Fibroblast of villous mesenchyme (primary cell): Measurements from ENCODE around the gene PCDHGA3. TPM values are rescaled to one million over a fixed set of nuclear protein-coding genes. Genes with fewer than 3 reads are reported as not detected.
"Not testable (repeated sequence)": the region's sequence is repeated elsewhere in the genome, so short reads cannot be mapped to it uniquely, and the experiment has no call there.

Source experiments
- DNase-seq: peaks from one replicate; pipeline ENCODE4 v3.0.0-alpha.2; 2010; ENCODE audit warnings: low read depth
- H3K4me3 ChIP-seq: 2 replicates; pipeline ENCODE4 v1.5.1; 2011; ENCODE audit warnings: low read depth, mild to moderate bottlenecking, low read length
- CTCF ChIP-seq: IDR thresholded peaks from 2 replicates; pipeline ENCODE4 v1.5.1; 2012; ENCODE audit warnings: low read depth, mild to moderate bottlenecking, low read length; ENCODE audit not compliant: insufficient read depth
- total RNA-seq: library from RNA; depleted of rRNA; stranded (reverse); fragments of >200 nt; gene quantifications from 2 replicates; pipeline ENCODE4 v1.2.3, GENCODE V29; 2012

Gene PCDHGA3
- total RNA-seq, 1 donor = 4.3 TPM

GRCh38 chr5:141338538-141339306 is 4.9 kb upstream of the PCDHGA3 start, which contains the start of gene PCDHGA2:
TSS of gene PCDHGA2 (plus strand) at chr5:141338760.
- peak within 1 kb of the TSS; percentile 51 for H3K4me3 ChIP-seq
- peak; percentile 61 for DNase-seq
- peak; percentile 62 for TF ChIP-seq CTCF

- H3K4me3 ChIP-seq = not testable (repeated sequence)
Measured at GRCh38 chr5:141340781-141341354, 2.8 kb upstream of the PCDHGA3 start.

GRCh38 chr5:141342773-141343172 is 856 bp upstream of the PCDHGA3 start:
- DNase-seq = no peak
- no peak overlapping the region for H3K4me3 ChIP-seq
- no peak for TF ChIP-seq CTCF

More at GRCh38 chr5:141340781-141341354, 2.8 kb upstream of the PCDHGA3 start:
- not testable (repeated sequence) for DNase-seq

- DNase-seq = no peak
- no peak for TF ChIP-seq CTCF
- peak overlapping the region; percentile 51 for H3K4me3 ChIP-seq
Measured at GRCh38 chr5:141343953-141344463, 379 bp downstream of the PCDHGA3 start.

GRCh38 chr5:141345327-141345726 is 1.7 kb downstream of the PCDHGA3 start:
- DNase-seq = no peak
- H3K4me3 ChIP-seq = no peak overlapping the region
- TF ChIP-seq CTCF = no peak

GRCh38 chr5:141346017-141346416 is 2.4 kb downstream of the PCDHGA3 start:
- DNase-seq, H3K4me3 ChIP-seq: not testable (repeated sequence)

GRCh38 chr5:141349917-141350619 is 6.4 kb downstream of the PCDHGA3 start, which contains the start of gene PCDHGB1:
TSS of gene PCDHGB1 (plus strand) at chr5:141350099. CDS start at chr5:141350261, 162 bp downstream.
- TF ChIP-seq CTCF = peak; percentile 59
- DNase-seq = peak; percentile 52
- peak within 1 kb of the TSS; percentile 24 for H3K4me3 ChIP-seq
